ENCODE results near the gene CTXN1.

The CTXN1 gene

GRCh38 chr19:7914099-7914498 lies 11.8 kb downstream of the CTXN1 start:
- DNase-seq (ENCODE audit: low spot score): no peak

- DNase-seq (ENCODE audit: low spot score): no peak
Measured at GRCh38 chr19:7913652-7914051, 12.3 kb downstream of the CTXN1 start.

DNA sequence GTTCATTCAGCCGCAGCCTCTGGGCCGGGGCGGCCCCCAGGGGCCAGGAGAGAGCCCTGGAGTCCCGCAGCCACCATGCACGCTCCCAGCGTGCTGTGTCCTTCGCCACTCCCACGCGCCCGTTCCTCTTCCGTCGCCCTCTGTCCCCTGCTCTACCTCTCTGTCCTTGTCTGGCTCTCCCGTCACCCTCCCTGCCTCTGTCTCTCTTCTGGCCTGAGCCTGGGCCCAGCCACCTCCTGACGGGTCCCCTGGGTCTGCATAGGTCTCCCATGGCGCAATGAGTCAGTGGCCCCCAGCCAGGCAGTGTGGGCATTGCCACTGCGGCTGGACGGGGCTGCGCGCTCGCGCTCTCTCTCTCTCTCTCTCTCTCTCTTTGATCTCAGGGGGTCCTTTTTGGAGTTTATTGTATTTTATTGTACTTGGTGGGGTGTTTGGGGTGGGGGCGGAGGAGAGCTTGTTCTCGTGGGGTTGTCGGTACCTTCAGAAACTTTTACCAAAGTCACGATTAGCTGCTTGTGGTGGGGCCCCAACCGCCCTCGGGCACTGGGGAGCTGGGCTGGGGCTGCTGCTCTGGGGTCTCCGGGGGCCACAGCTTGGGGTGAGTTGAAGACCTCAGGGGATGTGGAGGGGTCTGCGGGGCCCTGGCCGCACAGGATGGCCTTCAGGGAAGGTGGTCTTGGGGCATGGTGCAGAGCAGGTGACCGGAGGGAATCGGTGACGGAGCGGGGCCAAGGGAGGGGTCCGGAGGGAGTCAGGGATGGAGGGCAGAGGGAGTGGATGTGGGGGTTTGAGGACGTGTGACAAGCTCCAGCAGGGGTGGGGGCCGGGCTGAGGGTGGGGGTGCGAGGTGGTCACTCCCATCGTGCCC lies 13.0 kb downstream of the CTXN1 start:
- no peak for DNase-seq (ENCODE audit: low spot score)

GRCh38 chr19:7912144-7912696 lies 13.7 kb downstream of the CTXN1 start:
- DNase-seq (ENCODE audit: low spot score): no peak

GRCh38 chr19:7911508-7912143 lies 14.3 kb downstream of the CTXN1 start:
- DNase-seq (ENCODE audit: low spot score): no peak

DNA sequence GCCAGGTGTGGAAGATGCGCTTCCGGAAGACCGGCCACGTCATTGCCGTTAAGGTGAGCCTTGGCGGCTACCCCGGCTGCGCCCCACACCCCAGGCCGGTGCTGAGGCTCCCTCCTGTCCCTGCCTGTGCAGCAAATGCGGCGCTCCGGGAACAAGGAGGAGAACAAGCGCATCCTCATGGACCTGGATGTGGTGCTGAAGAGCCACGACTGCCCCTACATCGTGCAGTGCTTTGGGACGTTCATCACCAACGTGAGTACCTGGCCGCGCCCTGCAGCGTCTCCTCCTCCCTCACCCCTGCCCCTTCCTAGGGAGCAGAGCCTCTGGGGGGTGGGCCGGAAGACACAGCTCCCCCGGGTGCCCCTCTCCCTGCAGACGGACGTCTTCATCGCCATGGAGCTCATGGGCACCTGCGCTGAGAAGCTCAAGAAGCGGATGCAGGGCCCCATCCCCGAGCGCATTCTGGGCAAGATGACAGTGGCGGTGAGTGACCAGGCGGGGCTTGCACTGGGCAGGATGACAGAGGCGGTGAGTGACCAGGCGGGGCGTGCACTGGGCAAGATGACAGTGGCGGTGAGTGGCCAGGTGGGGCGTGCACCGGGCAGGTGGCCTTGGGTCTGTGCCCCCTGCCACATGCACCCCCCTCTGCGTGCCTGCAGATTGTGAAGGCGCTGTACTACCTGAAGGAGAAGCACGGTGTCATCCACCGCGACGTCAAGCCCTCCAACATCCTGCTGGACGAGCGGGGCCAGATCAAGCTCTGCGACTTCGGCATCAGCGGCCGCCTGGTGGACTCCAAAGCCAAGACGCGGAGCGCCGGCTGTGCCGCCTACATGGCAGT lies 15.4 kb downstream of the CTXN1 start:
- no peak for DNase-seq (ENCODE audit: low spot score)

DNA sequence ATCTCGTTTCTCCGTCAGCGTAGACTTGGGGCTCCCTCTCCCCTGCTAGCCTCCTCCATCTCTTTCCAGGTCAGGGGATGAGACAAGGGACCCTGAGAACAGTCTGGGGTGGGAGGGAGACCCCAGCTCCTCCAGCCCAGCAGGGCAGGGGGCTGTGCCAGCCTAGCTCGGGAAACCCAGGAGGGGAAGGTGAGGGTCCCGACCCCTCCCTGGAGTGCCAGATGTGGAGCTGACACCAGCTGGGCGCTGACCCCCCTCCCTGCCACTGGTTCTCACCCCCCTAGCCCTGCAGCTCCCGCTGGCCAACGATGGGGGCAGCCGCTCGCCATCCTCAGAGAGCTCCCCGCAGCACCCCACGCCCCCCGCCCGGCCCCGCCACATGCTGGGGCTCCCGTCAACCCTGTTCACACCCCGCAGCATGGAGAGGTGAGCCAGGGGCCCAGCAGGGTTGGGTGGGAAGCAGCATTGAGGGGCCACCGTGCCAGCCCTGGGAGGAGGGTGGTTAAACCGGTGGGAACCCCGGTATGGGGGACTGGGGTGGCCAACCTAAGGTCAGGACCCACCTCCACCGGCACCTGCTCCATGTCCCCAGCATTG lies 16.4 kb downstream of the CTXN1 start:
- DNase-seq (ENCODE audit: low spot score): no peak

GRCh38 chr19:7908742-7909461 lies 17.0 kb downstream of the CTXN1 start:
- DNase-seq (ENCODE audit: low spot score): no peak

DNA sequence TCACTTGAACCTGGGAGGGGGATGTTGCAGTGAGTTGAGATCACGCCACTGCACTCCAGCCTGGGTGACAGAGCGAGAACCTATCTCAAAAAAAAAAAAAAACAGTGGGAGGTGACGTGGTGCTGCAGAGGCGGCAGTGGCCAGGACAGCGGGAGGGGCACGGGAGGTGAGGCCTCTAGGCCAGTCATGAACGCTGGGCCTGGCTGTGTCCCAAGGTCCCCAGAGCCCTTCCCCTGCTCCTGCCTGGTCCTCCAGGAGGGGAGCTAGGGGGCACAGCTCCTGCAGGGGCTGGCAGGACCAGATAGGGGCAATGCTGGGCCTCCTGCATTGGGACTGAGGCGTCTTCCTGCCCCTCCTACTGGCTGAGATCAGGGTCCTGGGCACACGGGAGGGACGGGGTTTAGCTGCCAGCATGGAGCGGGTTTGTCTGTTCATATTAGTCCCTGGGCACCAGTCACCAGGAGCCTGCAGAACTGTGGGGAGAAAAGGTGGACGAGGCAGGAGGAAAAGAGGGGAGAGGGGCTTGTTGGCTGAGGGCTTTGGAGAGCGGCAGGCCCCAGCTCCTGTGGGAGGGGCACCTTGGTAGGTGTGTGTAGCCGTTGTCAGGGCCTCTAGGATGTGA lies 17.7 kb downstream of the CTXN1 start:
- no peak for DNase-seq (ENCODE audit: low spot score)

DNA sequence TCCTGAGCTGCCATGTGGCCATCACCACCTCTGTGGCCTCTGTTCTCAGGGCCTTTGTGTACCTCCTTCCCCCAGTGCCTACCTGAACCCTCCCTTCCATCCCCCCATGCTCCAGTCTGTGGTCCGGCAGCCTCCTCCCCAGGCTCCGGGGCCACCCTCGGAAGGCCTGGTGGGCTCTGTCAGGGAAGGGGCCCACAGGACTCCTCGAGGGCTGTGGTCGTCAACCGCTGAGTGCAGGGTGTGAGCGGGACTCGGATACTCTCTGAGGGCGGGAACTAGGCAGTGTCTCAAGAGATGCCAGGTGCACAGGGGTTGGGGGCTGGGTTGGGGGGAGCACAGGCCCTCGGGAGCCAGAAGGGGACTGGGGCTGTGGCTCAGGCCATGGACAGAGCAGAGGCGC lies 18.4 kb downstream of the CTXN1 start:
- no peak for DNase-seq (ENCODE audit: low spot score)

DNA sequence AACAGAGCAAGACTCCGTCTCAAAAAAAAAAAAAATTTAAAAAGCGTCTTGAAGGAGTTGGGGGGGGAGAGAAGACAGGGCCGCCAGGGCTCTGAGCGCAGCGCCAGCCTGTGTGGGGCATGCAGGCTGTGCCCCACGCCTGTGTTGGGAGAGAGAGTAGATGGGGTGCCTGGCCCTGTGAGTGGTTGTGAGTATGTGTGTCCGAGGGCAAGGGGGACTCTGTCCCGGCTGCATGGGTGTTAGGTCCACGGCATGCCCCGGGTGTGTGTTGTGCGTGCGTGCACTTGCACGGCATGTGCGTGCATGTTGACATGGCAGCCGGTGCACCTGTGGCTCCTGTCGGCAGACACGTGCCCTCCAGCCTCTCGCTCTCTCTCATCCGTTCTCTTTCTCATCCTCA lies 18.8 kb downstream of the CTXN1 start:
- no peak for DNase-seq (ENCODE audit: low spot score)

GRCh38 chr19:7905859-7906258 lies 20.1 kb downstream of the CTXN1 start:
- DNase-seq (ENCODE audit: low spot score): no peak

DNA sequence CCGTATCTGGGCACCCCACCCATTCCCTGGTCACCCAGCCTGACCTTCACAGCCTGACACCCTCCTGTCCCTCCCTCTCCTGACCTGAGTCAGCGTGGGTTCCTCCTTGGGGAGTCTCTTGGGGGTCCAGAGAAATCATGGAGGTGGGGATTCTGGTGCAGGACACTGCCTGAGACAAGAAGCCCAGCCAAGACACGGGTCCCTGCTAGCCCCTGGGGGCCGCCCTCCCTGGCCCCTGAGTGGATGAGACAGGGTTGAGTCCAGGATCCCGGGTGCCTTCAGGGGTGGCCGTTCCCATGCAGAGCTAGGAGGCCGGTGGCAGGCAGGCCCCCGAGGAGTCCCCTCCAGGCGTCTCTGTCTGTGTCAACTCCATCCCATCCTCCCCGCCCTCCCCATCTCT lies 20.7 kb downstream of the CTXN1 start:
- no peak for DNase-seq (ENCODE audit: low spot score)

DNA sequence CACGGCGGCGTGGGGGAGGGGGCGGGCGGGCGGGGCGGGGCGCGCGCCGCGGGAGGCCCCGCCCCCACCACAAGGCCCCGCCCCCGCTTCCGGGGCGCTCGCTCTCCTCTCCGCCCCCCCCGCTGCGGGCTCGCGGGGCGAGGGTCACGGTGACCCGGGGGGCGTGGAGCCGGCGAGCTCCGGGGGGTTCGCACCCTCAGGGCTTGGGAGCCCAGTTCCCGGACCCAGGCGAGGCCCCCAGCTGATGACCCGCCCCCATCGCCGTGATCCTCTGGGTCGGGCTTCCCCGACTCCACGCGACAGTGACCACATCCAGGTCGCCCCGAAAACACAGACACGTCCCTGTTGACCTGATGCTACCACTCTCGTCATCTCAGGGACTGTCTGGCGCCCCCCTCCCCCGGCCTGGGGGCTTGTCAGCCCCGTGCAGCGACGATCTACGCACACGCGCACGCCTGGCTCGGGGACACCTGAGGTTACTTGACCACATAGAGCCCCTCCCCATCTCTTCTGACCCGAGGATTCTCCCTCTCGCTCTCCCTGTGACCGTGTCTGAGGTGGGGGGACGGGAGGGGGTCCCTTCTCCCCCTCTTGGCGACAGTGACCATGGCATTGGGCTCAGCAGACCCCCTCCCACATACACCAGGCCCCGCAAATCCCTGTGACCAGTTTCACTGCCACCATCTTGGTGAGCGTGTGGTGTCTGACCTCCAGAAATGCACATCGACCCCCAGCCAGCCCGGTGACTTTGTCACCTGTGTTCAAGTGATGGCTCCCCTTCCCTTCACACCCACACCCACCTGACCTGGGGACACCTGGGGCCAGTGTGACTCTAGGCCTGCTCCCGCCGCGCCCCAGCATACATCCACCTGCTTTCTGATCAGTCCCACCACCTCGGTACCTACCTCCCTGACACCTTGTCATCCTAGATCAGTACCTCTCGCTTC lies 21.6 kb downstream of the CTXN1 start:
- DNase-seq (ENCODE audit: low spot score): peak; percentile 61

GRCh38 chr19:7903244-7904073 lies 22.5 kb downstream of the CTXN1 start, which contains the start of gene MAP2K7:
Gene MAP2K7, plus strand, starts transcription at chr19:7903877. Its CDS starts 68 bp downstream, at chr19:7903945.
- peak; percentile 100 for DNase-seq (ENCODE audit: low spot score)

GRCh38 chr19:7902796-7903243 lies 23.1 kb downstream of the CTXN1 start:
- DNase-seq (ENCODE audit: low spot score): no peak

DNA sequence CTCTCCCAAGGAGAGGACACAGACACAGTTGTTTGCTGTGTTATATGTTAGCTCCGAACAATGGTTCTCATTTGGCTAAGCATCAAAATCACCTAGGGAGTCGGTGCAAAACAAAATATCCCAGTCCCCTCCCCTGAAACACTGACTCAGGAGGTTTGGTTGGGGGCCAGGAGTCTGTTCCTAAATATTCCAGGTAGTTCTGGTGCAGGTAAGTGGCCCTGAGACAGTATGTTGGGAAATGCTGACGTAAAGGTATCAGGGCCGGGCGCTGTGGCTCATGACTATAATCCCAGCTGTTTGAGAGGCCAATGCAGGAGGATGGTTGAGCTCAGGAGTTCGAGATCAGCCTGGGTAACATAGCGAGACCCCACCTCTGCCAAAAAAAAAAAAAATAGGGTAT lies 24.6 kb downstream of the CTXN1 start:
- DNase-seq (ENCODE audit: low spot score): no peak

DNA sequence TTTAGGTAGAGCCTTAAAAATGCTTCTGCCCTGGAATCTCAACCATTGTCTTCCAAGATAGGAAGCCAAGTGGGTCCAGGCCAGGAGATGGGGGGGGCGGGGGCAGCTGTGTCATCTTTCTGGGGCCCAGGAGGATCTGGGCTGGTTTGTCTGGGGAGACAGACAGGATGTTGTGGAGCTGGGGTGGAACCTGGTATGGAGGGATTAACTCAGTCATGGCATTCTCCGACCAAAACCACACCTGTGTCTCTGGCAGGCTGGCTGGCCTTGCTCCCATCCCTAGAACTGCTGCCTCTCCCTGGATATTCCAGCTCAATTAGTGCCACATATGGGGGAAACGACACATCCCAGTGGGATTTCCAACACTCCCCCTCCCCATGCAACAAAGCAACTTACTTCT lies 25.0 kb downstream of the CTXN1 start:
- no peak for DNase-seq (ENCODE audit: low spot score)
